SHP77 treated with DMSO at 0.1 percent for 48 hours (cell line): ENCODE data around the gene ZDHHC24.
"Not testable (repeated sequence)": the region's sequence is repeated elsewhere in the genome, so short reads cannot be mapped to it uniquely, and the experiment has no call there.

Experiments used
- DNase-seq: peaks from one replicate; lab custom pipeline; 2025; lab: John Stamatoyannopoulos, UW

The ZDHHC24 gene

DNA sequence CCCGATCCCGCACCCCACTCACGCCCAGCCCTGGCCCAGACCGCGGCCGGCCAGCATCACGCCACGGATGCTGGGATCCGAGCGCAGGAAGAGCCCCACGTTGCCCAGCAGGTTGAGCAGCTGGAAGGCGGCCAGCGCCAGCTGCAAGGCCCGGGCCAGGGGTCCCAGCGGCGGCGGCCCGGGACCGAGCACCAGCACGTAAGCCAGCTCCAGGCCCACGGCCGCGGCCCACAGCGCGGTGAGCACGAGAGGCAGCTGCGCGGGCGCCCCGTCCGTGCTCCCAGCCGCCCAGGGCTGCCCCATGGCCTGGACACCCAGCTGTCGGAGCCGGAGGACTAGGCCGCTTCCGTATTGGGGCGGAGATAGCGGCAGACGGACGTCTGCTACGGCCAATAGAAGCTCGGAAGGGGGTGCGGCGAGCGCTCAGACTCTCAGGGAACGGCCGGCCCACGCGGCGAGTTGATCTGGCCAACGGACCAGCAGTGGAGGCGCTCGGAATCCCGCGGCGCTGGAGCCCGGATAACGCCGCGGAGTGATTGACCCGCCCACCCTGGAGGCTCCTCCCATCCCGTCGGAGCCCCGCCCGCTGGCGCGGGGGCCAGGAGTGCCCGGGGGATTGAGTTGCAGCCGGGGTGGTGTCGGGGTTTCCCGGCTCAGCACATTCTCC, at the start of gene ZDHHC24:
TSS of gene ZDHHC24 (minus strand) at position 348 of the 667 bp plus-strand sequence. CDS start at position 303, 45 bp downstream.
- peak; percentile 97 for DNase-seq

GRCh38 chr11:66595245-66595904, 49.5 kb upstream of the ZDHHC24 start:
- no peak for DNase-seq

DNA sequence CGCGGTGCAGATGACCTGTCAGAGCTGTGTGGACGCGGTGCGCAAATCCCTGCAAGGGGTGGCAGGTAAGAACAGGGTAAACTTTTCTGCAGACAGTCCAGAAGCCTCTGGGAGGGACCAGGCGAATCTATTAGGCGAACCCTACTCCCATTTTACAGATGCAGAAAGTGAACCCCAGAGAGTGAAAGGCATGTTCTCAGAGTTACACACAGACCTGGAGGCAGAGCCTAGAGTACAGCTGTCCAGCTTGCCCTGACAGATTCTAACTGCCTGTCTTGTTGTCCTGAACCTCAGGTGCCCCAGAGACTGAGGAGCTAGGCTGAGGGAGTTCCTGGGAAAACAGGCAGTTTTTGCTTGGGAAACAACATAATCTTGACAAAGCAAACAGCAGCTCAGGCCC, 47.8 kb upstream of the ZDHHC24 start:
- DNase-seq = no peak

DNA sequence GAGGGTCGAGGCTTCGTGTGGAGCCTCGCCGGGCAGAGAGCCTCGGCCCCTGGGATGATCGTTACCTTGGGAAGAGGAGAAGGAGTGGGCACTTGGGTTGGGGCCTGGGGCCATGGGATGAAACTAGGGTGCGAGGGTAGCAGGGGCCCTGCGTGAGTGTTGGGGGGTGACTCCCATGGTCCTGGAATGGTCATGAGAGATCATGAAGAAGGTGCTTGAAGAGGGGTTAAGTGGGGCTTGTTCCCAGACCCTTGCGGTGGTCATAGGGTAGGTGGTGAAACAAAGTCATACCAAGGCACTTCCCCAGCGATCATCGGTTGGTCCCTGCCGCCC, 47.4 kb upstream of the ZDHHC24 start:
- DNase-seq = no peak

GRCh38 chr11:66592457-66593302, 46.8 kb upstream of the ZDHHC24 start, which contains the start of the genes CCDC87 and CCS:
TSS of gene CCDC87 (minus strand) at chr11:66593063. CDS start at chr11:66593015, 48 bp downstream.
TSS of gene CCS (plus strand) at chr11:66593185. CDS start at chr11:66593262, 77 bp downstream.
- peak; percentile 97 for DNase-seq

DNA sequence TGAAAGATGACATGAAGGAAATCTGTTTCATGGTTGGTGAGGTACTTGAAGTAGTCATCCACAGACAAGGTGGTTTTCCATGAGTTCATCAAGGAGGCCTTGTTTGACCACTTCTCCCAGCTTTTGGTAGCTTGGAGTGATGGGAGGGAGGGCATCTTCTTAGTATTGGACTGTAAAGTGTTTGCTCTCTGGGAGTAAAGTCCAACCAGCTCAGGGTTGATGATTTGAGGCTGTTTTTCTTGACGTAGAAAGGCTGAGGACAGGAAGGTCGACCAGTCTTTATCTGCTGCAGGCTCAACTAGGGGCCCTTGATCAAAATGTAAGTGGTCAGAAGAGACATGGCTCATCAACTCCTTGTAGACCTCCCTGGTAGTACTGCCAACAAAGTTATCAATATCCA, 45.3 kb upstream of the ZDHHC24 start:
- no peak for DNase-seq

DNA sequence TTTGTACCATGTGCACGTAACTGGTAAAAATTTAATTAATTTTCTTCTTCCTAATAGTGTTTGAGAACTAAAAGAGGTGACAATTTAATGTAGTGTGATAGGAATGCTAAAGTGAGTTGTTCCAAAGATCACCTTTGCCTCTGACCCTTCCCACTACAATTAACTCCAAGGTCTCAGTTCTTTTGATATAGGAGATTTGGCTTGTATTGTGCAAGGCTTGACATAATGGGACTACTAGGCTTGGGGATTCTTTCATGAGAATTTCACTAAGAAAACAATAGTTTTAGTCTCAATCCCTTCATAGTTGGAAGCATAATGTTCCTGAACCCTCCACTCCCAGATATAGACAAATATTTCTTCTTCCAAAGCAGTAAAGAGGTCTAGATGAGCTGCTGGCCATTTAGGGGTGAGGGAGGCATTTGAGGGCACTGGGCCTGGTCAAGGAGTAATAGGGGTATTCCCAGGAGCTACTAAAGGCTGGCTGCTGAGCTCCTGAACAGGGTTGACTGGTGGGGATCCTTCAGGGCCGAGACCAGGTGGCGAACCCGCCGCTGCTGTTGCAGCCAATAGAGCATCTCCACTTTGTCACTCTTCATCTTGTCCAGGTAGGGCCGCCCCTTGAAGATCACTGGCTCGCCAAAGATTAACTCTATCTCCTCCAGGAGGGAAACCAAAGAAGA, 44.3 kb upstream of the ZDHHC24 start:
- no peak for DNase-seq

DNA sequence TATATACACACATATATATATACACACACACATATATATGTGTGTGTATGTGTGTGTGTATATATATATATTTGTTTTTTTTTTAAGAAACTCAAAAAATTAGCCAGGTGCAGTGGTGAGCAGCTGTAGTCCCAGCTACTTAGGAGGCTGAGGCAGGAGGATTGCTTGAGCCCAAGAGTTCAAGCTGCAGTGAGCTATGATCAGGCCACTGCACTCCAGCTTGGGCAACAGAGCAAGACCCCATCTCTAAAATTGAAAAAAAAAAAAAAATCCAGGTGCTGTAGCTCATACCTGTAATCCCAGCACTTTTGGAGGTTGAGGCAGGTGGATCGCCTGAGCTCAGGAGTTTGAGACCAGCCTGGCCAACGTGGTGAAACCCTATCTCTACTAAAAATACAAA, 43.5 kb upstream of the ZDHHC24 start:
- DNase-seq = not testable (repeated sequence)

DNA sequence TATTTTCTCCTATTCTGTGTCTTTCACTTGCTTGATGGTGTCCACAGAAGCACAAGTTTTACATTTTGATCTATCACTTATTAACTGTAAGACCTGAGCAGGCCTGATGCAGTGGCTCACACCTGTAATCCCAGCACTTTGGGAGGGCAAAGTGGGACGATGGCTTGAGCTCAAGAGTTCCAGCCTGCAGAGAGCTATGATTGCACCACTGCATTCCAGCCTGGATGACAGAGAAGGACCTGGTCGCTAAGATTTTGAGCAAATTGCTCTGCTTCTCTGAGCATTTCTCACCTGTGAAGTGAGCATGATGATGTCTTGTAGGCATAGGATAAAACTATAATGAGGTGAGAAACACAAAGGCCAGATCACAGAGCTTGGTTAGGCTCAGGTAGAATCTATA, 40.3 kb upstream of the ZDHHC24 start:
- no peak for DNase-seq

GRCh38 chr11:66585447-66585846, 39.6 kb upstream of the ZDHHC24 start:
- DNase-seq = not testable (repeated sequence)

GRCh38 chr11:66582565-66583147, 36.8 kb upstream of the ZDHHC24 start:
- not testable (repeated sequence) for DNase-seq

DNA sequence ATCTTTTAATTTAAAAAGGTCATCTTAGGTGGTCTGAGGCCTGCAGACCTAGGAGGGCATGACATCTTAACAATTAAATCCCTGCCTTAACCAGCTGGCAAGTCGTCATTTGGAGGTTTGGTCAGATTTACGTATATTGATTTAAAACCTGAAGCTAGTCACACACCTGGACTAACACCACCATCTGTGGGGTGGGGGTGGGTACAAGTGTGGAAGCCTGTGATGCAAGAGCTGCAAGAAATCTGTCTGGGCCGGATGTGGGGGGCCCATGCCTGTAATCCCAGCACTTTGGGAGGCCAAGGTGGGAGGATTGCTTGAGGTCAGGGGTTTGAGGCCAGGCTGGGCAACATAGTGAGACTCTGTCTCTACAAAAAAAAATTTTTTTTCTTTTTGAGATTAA, 35.4 kb upstream of the ZDHHC24 start:
- DNase-seq = no peak

GRCh38 chr11:66580803-66581202, 35.0 kb upstream of the ZDHHC24 start:
- no peak for DNase-seq

DNA sequence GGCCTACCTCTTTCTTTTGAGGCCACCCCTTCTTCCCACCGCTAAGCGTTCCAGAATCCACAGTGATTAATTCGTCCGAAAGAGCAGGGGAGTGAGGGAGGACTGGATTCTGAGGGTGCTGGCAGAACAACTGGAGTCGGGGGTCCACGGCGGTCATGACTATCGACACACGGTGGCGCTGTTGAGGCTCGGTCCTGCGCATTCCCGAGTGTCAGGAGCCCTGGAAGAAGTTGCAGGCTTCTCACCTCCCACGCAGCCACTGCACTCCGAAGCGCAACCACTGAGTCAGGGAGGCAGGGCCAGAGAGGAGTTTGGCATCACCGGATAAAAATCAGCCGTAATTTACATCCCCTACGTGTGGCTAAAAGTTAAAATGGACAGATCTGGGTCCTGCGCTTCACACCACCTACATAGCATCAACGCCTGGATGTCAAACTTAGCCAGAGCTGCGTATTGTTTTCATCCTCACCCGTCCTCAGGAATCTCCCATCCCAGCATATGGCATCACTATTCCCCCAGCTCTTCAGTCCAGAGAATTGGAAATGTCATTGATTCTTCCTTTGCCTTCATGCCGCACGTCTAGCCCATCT, 33.3 kb upstream of the ZDHHC24 start:
- DNase-seq = no peak

- DNase-seq = no peak
Measured at GRCh38 chr11:66570850-66571180, 25.0 kb upstream of the ZDHHC24 start.

- DNase-seq = no peak
Measured at GRCh38 chr11:66570079-66570849, 24.4 kb upstream of the ZDHHC24 start.

- no peak for DNase-seq
Measured at GRCh38 chr11:66569076-66569475, 23.2 kb upstream of the ZDHHC24 start.

DNA sequence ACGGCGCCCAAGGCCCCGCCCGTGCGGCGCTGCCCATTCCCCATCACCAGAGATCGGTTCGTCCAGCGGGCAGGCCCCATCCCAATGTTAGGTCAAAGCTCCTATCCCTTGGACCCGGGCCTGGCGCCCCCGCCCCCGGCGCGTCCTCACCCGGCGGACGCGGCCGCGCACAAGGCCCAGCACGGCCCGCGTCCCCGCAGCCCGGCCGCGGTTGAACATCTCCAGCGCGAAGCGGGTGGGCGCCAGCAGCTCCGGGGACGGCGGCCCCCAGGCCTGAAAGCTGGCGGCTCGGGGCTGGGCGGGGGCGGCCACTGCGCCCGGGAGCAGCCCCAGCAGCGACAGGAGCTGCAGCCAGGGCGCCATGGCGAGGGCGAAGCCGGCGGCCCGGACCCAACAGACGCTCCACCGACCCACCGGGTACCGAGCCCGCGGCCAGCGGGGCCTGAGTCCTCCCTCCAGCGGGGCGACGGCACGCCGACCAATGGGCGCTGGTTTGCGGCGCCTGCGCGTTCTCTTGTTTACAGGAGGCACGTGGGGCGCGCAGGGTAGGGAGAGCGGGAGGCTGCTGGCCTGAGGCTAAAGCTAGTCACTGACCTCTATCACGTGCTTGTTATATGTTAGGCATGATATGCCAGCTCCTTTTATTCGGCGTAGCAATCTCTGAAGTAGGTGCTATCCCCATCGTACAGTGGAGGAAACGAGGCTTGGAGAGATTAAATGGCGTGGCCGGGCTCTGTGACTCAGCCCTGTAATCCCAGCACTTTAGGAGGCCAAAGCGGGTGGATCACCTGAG, 22.5 kb upstream of the ZDHHC24 start, which contains the start of gene CTSF:
TSS of gene CTSF (minus strand) at position 483 of the 793 bp plus-strand sequence. CDS start at position 363, 120 bp downstream.
- DNase-seq = peak; percentile 55

- no peak for DNase-seq
Measured at GRCh38 chr11:66567787-66568123, 21.9 kb upstream of the ZDHHC24 start.

DNA sequence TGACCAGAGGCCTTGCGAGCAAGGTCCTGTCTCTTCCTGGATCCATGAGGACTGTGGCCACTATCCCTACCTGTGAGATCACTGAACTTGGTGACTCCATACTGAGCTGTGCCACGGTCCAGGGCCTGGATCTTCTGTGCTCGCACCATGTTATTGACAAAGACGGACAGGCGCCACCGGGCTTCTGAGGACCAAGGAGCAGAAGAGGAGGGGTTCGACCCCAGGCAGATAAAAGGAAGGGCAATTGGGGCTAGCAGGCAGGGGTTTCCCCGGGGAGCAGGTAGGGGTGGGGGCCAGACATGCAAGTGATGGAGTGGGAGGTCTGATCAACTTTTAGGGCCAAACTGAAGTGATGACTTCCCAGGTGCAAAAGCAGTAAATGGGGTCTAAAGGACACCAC, 20.4 kb upstream of the ZDHHC24 start:
- DNase-seq = no peak
